IMR-90 (cell line): Measurements from ENCODE around the gene ERBB4. TPM values are rescaled to one million over a fixed set of nuclear protein-coding genes. Genes with fewer than 3 reads are reported as not detected.

ENCODE experiments used
- ATAC-seq: fragments of 200-7000 bp; cut with Tn5 transposase; 2 replicates; pipeline ENCODE4 v1.9.1; 2020; ENCODE audit warnings: low read depth, mild to moderate bottlenecking, moderate library complexity
- BruUV-seq: library from RNA; stranded (reverse); fragments of 400-500 nt; replicated peaks from 2 replicates; lab custom pipeline; 2021; lab: Mats Ljungman, UMichigan
- CTCF ChIA-PET: fragments of 300-600 bp; formaldehyde crosslinking; extraction: SDS; loops from one replicate; lab custom pipeline; 2021; ENCODE audit warnings: antibody characterized with exemption; lab: Yijun Ruan, JAX
- POLR2A ChIA-PET: fragments of 300-600 bp; sonication (Branson Sonifier 250); formaldehyde crosslinking; loops from one replicate; lab custom pipeline; 2022; ENCODE audit warnings: antibody characterized with exemption; ENCODE audit not compliant: unreplicated experiment; lab: Charles Lee
- DNase-seq: peaks from one replicate; pipeline ENCODE4 v3.0.0; 2013
- H2AFZ ChIP-seq: replicated peaks from 2 replicates; pipeline ENCODE3; 2013; ENCODE audit warnings: low read length, mild to moderate bottlenecking; ENCODE audit not compliant: poor library complexity
- H2AK5ac ChIP-seq: 2 replicates; pipeline ENCODE4 v1.6.1; 2013; ENCODE audit warnings: low read depth, low read length, inconsistent platforms
- H2AK9ac ChIP-seq: replicated peaks from 2 replicates; pipeline ENCODE3; 2013; ENCODE audit warnings: mild to moderate bottlenecking, low read depth, low read length, moderate library complexity; ENCODE audit not compliant: poor library complexity
- H2BK120ac ChIP-seq: 2 replicates; pipeline ENCODE4 v1.6.1; 2013; ENCODE audit warnings: low read depth, low read length, inconsistent platforms
- H2BK15ac ChIP-seq: 3 replicates; pipeline ENCODE4 v1.6.1; 2013; ENCODE audit warnings: low read depth, low read length, inconsistent platforms
- H2BK20ac ChIP-seq: 2 replicates; pipeline ENCODE4 v1.6.1; 2013; ENCODE audit warnings: low read depth, mild to moderate bottlenecking, inconsistent platforms, low read length, moderate library complexity
- H2BK5ac ChIP-seq: 2 replicates; pipeline ENCODE4 v1.6.1; 2013; ENCODE audit warnings: mild to moderate bottlenecking, low read depth, low read length, inconsistent platforms; ENCODE audit not compliant: poor library complexity, severe bottlenecking
- H3K14ac ChIP-seq: replicated peaks from 2 replicates; pipeline ENCODE4 v1.6.1; 2013; ENCODE audit warnings: low read depth, low read length, inconsistent platforms
- H3K18ac ChIP-seq: 2 replicates; pipeline ENCODE4 v1.6.1; 2013; ENCODE audit warnings: low read depth, low read length, control low read depth
- H3K23ac ChIP-seq: 2 replicates; pipeline ENCODE4 v1.6.1; 2013; ENCODE audit warnings: low read depth, low read length, inconsistent platforms
- H3K27ac ChIP-seq: 2 replicates; pipeline ENCODE4 v1.5.1; 2013; ENCODE audit warnings: mild to moderate bottlenecking, control low read depth, low read length; ENCODE audit not compliant: insufficient read depth
- H3K27me3 ChIP-seq: 2 replicates; pipeline ENCODE4 v1.6.1; 2013; ENCODE audit warnings: low read length; ENCODE audit not compliant: control insufficient read depth, insufficient read depth
- H3K36me3 ChIP-seq: 2 replicates; pipeline ENCODE4 v1.6.1; 2013; ENCODE audit warnings: low read length, mixed read lengths; ENCODE audit not compliant: control insufficient read depth, insufficient read depth
- H3K4ac ChIP-seq: 2 replicates; pipeline ENCODE4 v1.6.1; 2013; ENCODE audit warnings: low read depth, low read length, inconsistent platforms
- H3K4me1 ChIP-seq: 2 replicates; pipeline ENCODE4 v1.6.1; 2013; ENCODE audit warnings: low read length, mixed read lengths; ENCODE audit not compliant: control insufficient read depth, insufficient read depth
- H3K4me2 ChIP-seq: 2 replicates; pipeline ENCODE4 v1.6.1; 2013; ENCODE audit warnings: low read depth, mild to moderate bottlenecking, control low read depth, low read length, moderate library complexity
- H3K4me3 ChIP-seq: 2 replicates; pipeline ENCODE4 v1.5.1; 2013; ENCODE audit warnings: low read depth, mild to moderate bottlenecking, control low read depth, low read length, moderate library complexity; ENCODE audit not compliant: insufficient read depth
- H3K56ac ChIP-seq: 2 replicates; pipeline ENCODE4 v1.6.1; 2013; ENCODE audit warnings: low read length, inconsistent platforms; ENCODE audit not compliant: insufficient read depth; ENCODE audit errors: extremely low read depth
- H3K79me1 ChIP-seq, 2 experiments: 2 replicates each; pipeline ENCODE4 v1.6.1; 2013; ENCODE audit warnings: low read length in 2 of 2, inconsistent platforms in 1 of 2, low read depth in 1 of 2
- H3K9ac ChIP-seq: 2 replicates; pipeline ENCODE4 v1.6.1; 2013; ENCODE audit warnings: low read depth, low read length, control low read depth
- H3K9me1 ChIP-seq: 2 replicates; pipeline ENCODE4 v1.6.1; 2013; ENCODE audit warnings: low read length, inconsistent platforms; ENCODE audit not compliant: insufficient read depth
- H3K9me3 ChIP-seq: 2 replicates; pipeline ENCODE4 v1.6.1; 2013; ENCODE audit warnings: low read length; ENCODE audit not compliant: control insufficient read depth, insufficient read depth
- H4K20me1 ChIP-seq: 2 replicates; pipeline ENCODE4 v1.6.1; 2013; ENCODE audit warnings: low read length, inconsistent platforms; ENCODE audit not compliant: insufficient read depth
- H4K5ac ChIP-seq: 2 replicates; pipeline ENCODE4 v1.6.1; 2013; ENCODE audit warnings: mild to moderate bottlenecking, low read depth, low read length, control low read depth
- H4K8ac ChIP-seq, 2 experiments: 2 replicates each; pipeline ENCODE4 v1.6.1; 2013; ENCODE audit warnings: low read depth in 2 of 2, low read length in 2 of 2, control low read depth in 1 of 2, inconsistent platforms in 1 of 2
- H4K91ac ChIP-seq: 2 replicates; pipeline ENCODE4 v1.6.1; 2013; ENCODE audit warnings: low read depth, low read length, inconsistent platforms; ENCODE audit not compliant: insufficient read depth
- BHLHE40 ChIP-seq: fragments of 150-350 bp; IDR thresholded peaks from 2 replicates; pipeline ENCODE4 v1.6.1; 2016; ENCODE audit warnings: mild to moderate bottlenecking, low read depth, low read length
- CEBPB ChIP-seq: IDR thresholded peaks from 2 replicates; pipeline ENCODE4 v1.6.1; 2012; ENCODE audit warnings: low read depth, low read length, improper control_type of control experiment
- CHD1 ChIP-seq: IDR thresholded peaks from 2 replicates; pipeline ENCODE4 v1.6.1; 2012; ENCODE audit warnings: low read depth, low read length, improper control_type of control experiment
- CTCF ChIP-seq: conservative IDR thresholded peaks from 2 replicates; pipeline ENCODE4 v1.5.1; 2012; ENCODE audit warnings: mild to moderate bottlenecking, low read depth, low read length, improper control_type of control experiment
- ELK1 ChIP-seq: fragments of 150-350 bp; IDR thresholded peaks from 2 replicates; pipeline ENCODE4 v1.6.1; 2016; ENCODE audit warnings: low read depth, mild to moderate bottlenecking, low read length, moderate library complexity, borderline replicate concordance
- FOS ChIP-seq: fragments of 150-350 bp; IDR thresholded peaks from 2 replicates; pipeline ENCODE4 v1.6.1; 2016; ENCODE audit warnings: low read depth, low read length
- MAFK ChIP-seq: IDR thresholded peaks from 2 replicates; pipeline ENCODE4 v1.6.1; 2012; ENCODE audit warnings: low read depth, low read length, improper control_type of control experiment
- MAZ ChIP-seq: IDR thresholded peaks from 2 replicates; pipeline ENCODE4 v1.6.1; 2012; ENCODE audit warnings: low read depth, mild to moderate bottlenecking, low read length, improper control_type of control experiment, moderate library complexity, borderline replicate concordance
- MXI1 ChIP-seq: IDR thresholded peaks from 2 replicates; pipeline ENCODE4 v1.6.1; 2012; ENCODE audit warnings: low read depth, mild to moderate bottlenecking, low read length, moderate library complexity, borderline replicate concordance
- NFE2L2 ChIP-seq: fragments of 150-350 bp; IDR thresholded peaks from 2 replicates; pipeline ENCODE4 v1.6.1; 2016; ENCODE audit warnings: low read depth, mild to moderate bottlenecking, low read length
- POLR2A ChIP-seq: IDR thresholded peaks from 2 replicates; pipeline ENCODE4 v1.6.1; 2012; ENCODE audit warnings: mild to moderate bottlenecking, low read depth, low read length
- RAD21 ChIP-seq: IDR thresholded peaks from 2 replicates; pipeline ENCODE4 v1.6.1; 2012; ENCODE audit warnings: low read length, improper control_type of control experiment
- RCOR1 ChIP-seq: IDR thresholded peaks from 2 replicates; pipeline ENCODE4 v1.6.1; 2012; ENCODE audit warnings: mild to moderate bottlenecking, low read length, improper control_type of control experiment; ENCODE audit not compliant: insufficient replicate concordance
- RFX5 ChIP-seq: IDR thresholded peaks from 2 replicates; pipeline ENCODE4 v1.8.0; 2012; ENCODE audit warnings: low read depth, mild to moderate bottlenecking, low read length, moderate library complexity
- SMC3 ChIP-seq: fragments of 150-350 bp; IDR thresholded peaks from 2 replicates; pipeline ENCODE4 v1.6.1; 2016; ENCODE audit warnings: low read depth, mild to moderate bottlenecking, antibody characterized with exemption, low read length, moderate library complexity
- USF2 ChIP-seq: fragments of 150-350 bp; IDR thresholded peaks from 2 replicates; pipeline ENCODE4 v1.6.1; 2017; ENCODE audit warnings: mild to moderate bottlenecking, antibody characterized with exemption, low read length, low read depth
- WGBS, 2 experiments: methylation state at CpG; one replicate each; pipeline versions ENCODE4 v1.1.5 to v1.1.7; 2013; ENCODE audit warnings: missing lambda C conversion rate in 2 of 2; ENCODE audit not compliant: insufficient read length in 1 of 2; ENCODE audit errors: extremely low coverage in 2 of 2; 5-methylcytosine and 5-hydroxymethylcytosine counted together
- dilution Hi-C: fragments of 300-500 bp; cut with HindIII; formaldehyde crosslinking; loops from one replicate; pipeline ENCODE4 v1.14.3; 2018; ENCODE audit warnings: low sequenced_read_pairs; ENCODE audit not compliant: unreplicated experiment
- in situ Hi-C: fragments of 300-500 bp; cut with MboI; formaldehyde crosslinking; loops from 3 replicates; pipeline ENCODE4 v1.14.3; 2019; ENCODE audit warnings: low sequenced_read_pairs, inconsistent platforms, mixed read lengths
- intact Hi-C: fragments of 100-400 bp; cut with micrococcal nuclease; formaldehyde crosslinking; loops from 2 replicates; pipeline ENCODE4 v1.10.0; 2022
- polyA plus RNA-seq, 3 experiments: library from polyadenylated mRNA; depleted of rRNA; stranded (reverse); fragments of >200 nt; gene quantifications; 2 replicates each; pipeline ENCODE4 v1.2.3, GENCODE V29; 2012; ENCODE audit warnings: low replicate concordance in 1 of 3
- total RNA-seq: library from RNA; depleted of rRNA; stranded (reverse); fragments of >200 nt; gene quantifications from 2 replicates; pipeline ENCODE4 v1.2.3, GENCODE V29; 2012

ERBB4 gene
- total and polyA plus RNA-seq, 2 of the 4 experiments (the other 2 are of a cell fraction): not detected

GRCh38 chr2:211709389-211709788, 829.2 kb downstream of the ERBB4 start:
- Histone ChIP-seq H3K4me1 (no peaks in the 10 kb centered on the region), H3K9me3 (no peaks in the 10 kb centered on the region; the same call in 1 of the 2 replicates), H3K4me2 (no peak overlapping the region), H2BK120ac (no peak overlapping the region), H4K5ac (no peak overlapping the region), H3K79me1 (no peaks in the 10 kb centered on the region), H4K91ac (no peak overlapping the region), H3K56ac (no peak overlapping the region), H2BK20ac (no peak overlapping the region), H2AK5ac (no peak overlapping the region), H3K14ac (no peak overlapping the region), H2AFZ (no peak overlapping the region), H3K23ac (no peak overlapping the region), H4K8ac (no peak overlapping the region), H3K27me3 (no peaks in the 10 kb centered on the region), H3K9me1 (no peaks in the 10 kb centered on the region), H4K20me1 (no peaks in the 10 kb centered on the region), H3K4me3 (no peak overlapping the region), H3K27ac (no peak overlapping the region), H3K36me3 (no peaks in the 10 kb centered on the region), H2BK5ac (no peak overlapping the region), H3K18ac (no peak overlapping the region), H2AK9ac (no peak overlapping the region), H3K9ac (no peak overlapping the region), H2BK15ac (no peak overlapping the region), H3K4ac (no peak overlapping the region)
- TF ChIP-seq MAFK (no peak), MXI1 (no peak), FOS (no peak), RCOR1 (no peak), NFE2L2 (no peak), RFX5 (no peak), CEBPB (no peak), CHD1 (no peak), ELK1 (no peak), SMC3 (no peak), RAD21 (no peak), POLR2A (no peak), USF2 (no peak), BHLHE40 (no peak), MAZ (no peak), CTCF (no peak)
- dilution Hi-C loops (no loop called here), in situ Hi-C loops (no loop called here), intact Hi-C loops (no loop called here)
- no TSS peak for BruUV-seq
- ChIA-PET POLR2A (no interaction called here), CTCF (no interaction called here)
- DNase-seq: no peak
- no CpG with 5 or more reads among the region's 1 CpG for WGBS, 2 experiments
- ATAC-seq: no peak
